ENCODE data around the gene PLXNA2.

PLXNA2 gene

GRCh38 chr1:208110296-208110695, 133.9 kb downstream of the PLXNA2 start:
- peak; percentile 29 for DNase-seq

GRCh38 chr1:208108646-208109330, 135.4 kb downstream of the PLXNA2 start:
- DNase-seq: no peak

GRCh38 chr1:208108213-208108608, 136.0 kb downstream of the PLXNA2 start:
- no peak for DNase-seq

GRCh38 chr1:208107425-208108212, 136.6 kb downstream of the PLXNA2 start:
- DNase-seq: no peak

GRCh38 chr1:208106218-208106617, 138.0 kb downstream of the PLXNA2 start:
- DNase-seq: no peak

GRCh38 chr1:208105756-208106155, 138.4 kb downstream of the PLXNA2 start:
- DNase-seq: no peak

- peak; percentile 8 for DNase-seq
Observed at GRCh38 chr1:208103597-208104513, 140.3 kb downstream of the PLXNA2 start.

- DNase-seq: peak; percentile 91
Observed at GRCh38 chr1:208101661-208102431, 142.3 kb downstream of the PLXNA2 start.

- DNase-seq: peak; percentile 9
Observed at GRCh38 chr1:208100906-208101305, 143.3 kb downstream of the PLXNA2 start.

GRCh38 chr1:208100106-208100505, 144.1 kb downstream of the PLXNA2 start:
- DNase-seq: no peak

- peak; percentile 72 for DNase-seq
Observed at GRCh38 chr1:208098773-208099172, 145.4 kb downstream of the PLXNA2 start.

- peak; percentile 59 for DNase-seq
Observed at GRCh38 chr1:208093754-208094719, 150.1 kb downstream of the PLXNA2 start.

- no peak for DNase-seq
Observed at GRCh38 chr1:208093046-208093445, 151.1 kb downstream of the PLXNA2 start.

- DNase-seq: no peak
Observed at GRCh38 chr1:208090388-208091301, 153.5 kb downstream of the PLXNA2 start.

GRCh38 chr1:208089761-208090370, 154.3 kb downstream of the PLXNA2 start:
- DNase-seq: no peak

- DNase-seq: no peak
Observed at GRCh38 chr1:208089149-208089548, 155.0 kb downstream of the PLXNA2 start.

- no peak for DNase-seq
Observed at GRCh38 chr1:208088319-208088718, 155.9 kb downstream of the PLXNA2 start.

GRCh38 chr1:208085655-208086515, 158.3 kb downstream of the PLXNA2 start:
- no peak for DNase-seq

- DNase-seq: no peak
Observed at GRCh38 chr1:208084764-208085163, 159.4 kb downstream of the PLXNA2 start.
